Astrocyte of the cerebellum (primary cell): ENCODE results near the gene ADAMTS2.

Experiments used
- DNase-seq: peaks from one replicate; pipeline ENCODE4 v3.0.0-alpha.2; 2011; ENCODE audit warnings: low read depth
- H3K4me3 ChIP-seq: 2 replicates; pipeline ENCODE4 v1.5.1; 2011; ENCODE audit warnings: mild to moderate bottlenecking, low read depth, low read length, moderate library complexity
- CTCF ChIP-seq: IDR thresholded peaks from 2 replicates; pipeline ENCODE4 v1.5.1; 2012; ENCODE audit warnings: low read length, low read depth, moderate library complexity, mild to moderate bottlenecking; ENCODE audit errors: missing control alignments
- in situ Hi-C: cut with HindIII; loops from 2 replicates; pipeline ENCODE4 v1.10.0; 2017; ENCODE audit warnings: low sequenced_read_pairs

ADAMTS2 gene

GRCh38 chr5:179214678-179215077 lies 130.6 kb downstream of the ADAMTS2 start:
- no peak overlapping the region for H3K4me3 ChIP-seq
- in situ Hi-C loops: no loop called here
- TF ChIP-seq CTCF: no peak

GRCh38 chr5:179212870-179213269 lies 132.4 kb downstream of the ADAMTS2 start:
- no peak overlapping the region for H3K4me3 ChIP-seq
- in situ Hi-C loops: no loop called here
- no peak for DNase-seq
- no peak for TF ChIP-seq CTCF

More at GRCh38 chr5:179214678-179215077, 130.6 kb downstream of the ADAMTS2 start:
- DNase-seq: no peak

- in situ Hi-C loops: no loop called here
- TF ChIP-seq CTCF: no peak
- H3K4me3 ChIP-seq: no peak overlapping the region
- DNase-seq: no peak
Measured at GRCh38 chr5:179211631-179212030, 133.6 kb downstream of the ADAMTS2 start.

GRCh38 chr5:179211068-179211467 lies 134.2 kb downstream of the ADAMTS2 start:
- no peak for DNase-seq
- TF ChIP-seq CTCF: no peak
- in situ Hi-C loops: no loop called here
- no peak overlapping the region for H3K4me3 ChIP-seq

GRCh38 chr5:179210478-179210877 lies 134.8 kb downstream of the ADAMTS2 start:
- DNase-seq: no peak
- in situ Hi-C loops: no loop called here
- H3K4me3 ChIP-seq: no peak overlapping the region
- no peak for TF ChIP-seq CTCF

- no peak for DNase-seq
- H3K4me3 ChIP-seq: no peak overlapping the region
- TF ChIP-seq CTCF: no peak
- in situ Hi-C loops: no loop called here
Measured at GRCh38 chr5:179209359-179210150, 135.7 kb downstream of the ADAMTS2 start.
